ENCODE measurements around the gene ECSCR.
"Not testable (repeated sequence)": the region's sequence is repeated elsewhere in the genome, so short reads cannot be mapped to it uniquely, and the experiment has no call there.

- TF ChIP-seq EP300 (conservative IDR thresholded peaks at IDR 0.05; ENCODE audit: poor library complexity, severe bottlenecking); CTCF (IDR thresholded peaks at IDR 0.05; ENCODE audit: poor library complexity, severe bottlenecking): not testable (repeated sequence)
These were observed 20.3 kb upstream of the ECSCR start for GRCh38 chr5:139482890-139483208.

All from neural cell (in vitro differentiated cells).